Type B pancreatic cell (in vitro differentiated cells): Measurements from ENCODE around the gene FNDC3A. TPM values are rescaled to one million over a fixed set of nuclear protein-coding genes. Genes with fewer than 3 reads are reported as not detected.

Experiments used
- DNase-seq: peaks from one replicate; pipeline ENCODE4 v3.0.0; 2021; ENCODE audit warnings: mixed read lengths; ENCODE audit not compliant: unreplicated experiment; ENCODE audit errors: extremely low spot score
- H3K27ac Mint-ChIP-seq: 2 replicates; pipeline ENCODE4 v1.8.0; 2021; ENCODE audit warnings: mild to moderate bottlenecking, mixed read lengths
- H3K27me3 Mint-ChIP-seq: 2 replicates; pipeline ENCODE4 v1.8.0; 2021; ENCODE audit warnings: mixed read lengths
- H3K36me3 Mint-ChIP-seq: 2 replicates; pipeline ENCODE4 v1.8.0; 2021; ENCODE audit warnings: mixed read lengths
- H3K4me1 Mint-ChIP-seq: one replicate; pipeline ENCODE4 v1.8.0; 2021; ENCODE audit warnings: mixed read lengths; ENCODE audit not compliant: unreplicated experiment
- H3K4me3 Mint-ChIP-seq: 2 replicates; pipeline ENCODE4 v1.8.0; 2021; ENCODE audit warnings: mild to moderate bottlenecking, mixed read lengths
- H3K9me3 Mint-ChIP-seq: 2 replicates; pipeline ENCODE4 v1.8.0; 2021; ENCODE audit warnings: mixed read lengths
- total RNA-seq: library from RNA; stranded (reverse); gene quantifications from 2 replicates; pipeline ENCODE4 v1.2.1, GENCODE V29; 2021; ENCODE audit warnings: low replicate concordance
- TF ChIP-seq, protein P1 (sequence below): fragments of 200-600 bp; sonication (generic); conservative IDR thresholded peaks from 2 replicates; pipeline ENCODE4 v1.5.0; 2021; ENCODE audit warnings: antibody characterized with exemption, mild to moderate bottlenecking

The FNDC3A gene
- total RNA-seq, 1 donor from 2014 or later: 65.7 TPM

DNA sequence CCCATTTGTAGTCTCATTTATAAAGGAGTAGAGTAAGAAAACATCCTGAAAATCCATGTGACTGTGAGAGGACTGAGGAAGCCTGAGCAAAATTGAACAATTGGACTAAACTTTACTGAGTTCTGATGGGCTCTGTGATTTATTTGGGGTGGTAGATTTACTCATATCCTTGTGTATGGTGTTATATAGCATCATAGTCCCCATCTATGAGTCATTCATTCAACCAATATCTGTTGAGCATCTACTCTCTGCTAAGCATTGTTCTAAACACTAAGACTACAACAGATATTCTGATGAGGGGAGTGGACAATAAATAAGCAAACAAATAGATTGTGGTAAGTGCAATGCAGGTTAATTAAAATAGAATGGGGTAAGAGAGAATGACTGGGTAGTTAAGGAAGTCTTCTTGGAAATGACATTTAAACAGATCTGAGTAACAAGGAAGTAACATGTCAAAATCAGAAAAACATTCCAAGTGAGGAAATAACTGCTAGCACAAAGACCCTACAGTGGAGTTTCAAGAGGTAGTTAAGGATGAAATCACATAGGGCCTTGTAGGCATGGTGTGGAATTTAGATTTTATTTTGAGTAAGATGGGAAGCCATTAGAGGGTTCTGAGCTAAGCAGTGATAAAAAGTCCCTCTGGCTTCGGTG lies 208.1 kb downstream of the FNDC3A start:
- TF ChIP-seq, protein P1, sequence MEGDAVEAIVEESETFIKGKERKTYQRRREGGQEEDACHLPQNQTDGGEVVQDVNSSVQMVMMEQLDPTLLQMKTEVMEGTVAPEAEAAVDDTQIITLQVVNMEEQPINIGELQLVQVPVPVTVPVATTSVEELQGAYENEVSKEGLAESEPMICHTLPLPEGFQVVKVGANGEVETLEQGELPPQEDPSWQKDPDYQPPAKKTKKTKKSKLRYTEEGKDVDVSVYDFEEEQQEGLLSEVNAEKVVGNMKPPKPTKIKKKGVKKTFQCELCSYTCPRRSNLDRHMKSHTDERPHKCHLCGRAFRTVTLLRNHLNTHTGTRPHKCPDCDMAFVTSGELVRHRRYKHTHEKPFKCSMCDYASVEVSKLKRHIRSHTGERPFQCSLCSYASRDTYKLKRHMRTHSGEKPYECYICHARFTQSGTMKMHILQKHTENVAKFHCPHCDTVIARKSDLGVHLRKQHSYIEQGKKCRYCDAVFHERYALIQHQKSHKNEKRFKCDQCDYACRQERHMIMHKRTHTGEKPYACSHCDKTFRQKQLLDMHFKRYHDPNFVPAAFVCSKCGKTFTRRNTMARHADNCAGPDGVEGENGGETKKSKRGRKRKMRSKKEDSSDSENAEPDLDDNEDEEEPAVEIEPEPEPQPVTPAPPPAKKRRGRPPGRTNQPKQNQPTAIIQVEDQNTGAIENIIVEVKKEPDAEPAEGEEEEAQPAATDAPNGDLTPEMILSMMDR: no peak
- Mint-ChIP-seq H3K9me3 (no peaks in the 10 kb centered on the region), H3K36me3 (peaks cover 26% of the 10 kb centered on the region), H3K27ac (no peak overlapping the region), H3K4me3 (no peak overlapping the region), H3K27me3 (no peaks in the 10 kb centered on the region), H3K4me1 (no peaks in the 10 kb centered on the region)
- no peak for DNase-seq

DNA sequence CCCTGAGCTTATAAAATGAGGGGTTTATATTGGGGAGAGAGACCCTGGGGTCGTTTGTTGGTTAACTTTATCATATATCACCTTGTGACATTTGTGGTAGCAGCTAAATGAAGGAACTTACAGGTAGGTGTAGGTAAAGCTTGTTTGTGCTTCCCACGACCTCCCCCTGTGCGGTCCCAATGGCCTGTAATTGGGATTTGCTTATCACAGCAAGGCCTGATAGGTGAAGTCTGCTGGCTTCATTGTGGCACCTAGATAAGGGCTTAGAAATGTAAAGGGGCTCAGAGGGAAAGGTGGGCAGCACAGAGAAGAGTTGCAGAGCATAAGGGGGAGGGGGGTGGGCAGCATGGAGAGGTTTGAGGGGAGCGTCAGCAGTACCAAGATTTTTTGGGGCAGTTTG lies 208.9 kb downstream of the FNDC3A start:
- no peaks in the 10 kb centered on the region for H3K27me3 Mint-ChIP-seq
- peaks cover 22% of the 10 kb centered on the region for H3K36me3 Mint-ChIP-seq
- no peak overlapping the region for H3K27ac Mint-ChIP-seq
- H3K4me1 Mint-ChIP-seq: no peaks in the 10 kb centered on the region
- H3K4me3 Mint-ChIP-seq: no peak overlapping the region
- H3K9me3 Mint-ChIP-seq: no peaks in the 10 kb centered on the region
- TF ChIP-seq, protein P1: no peak
- DNase-seq: no peak

DNA sequence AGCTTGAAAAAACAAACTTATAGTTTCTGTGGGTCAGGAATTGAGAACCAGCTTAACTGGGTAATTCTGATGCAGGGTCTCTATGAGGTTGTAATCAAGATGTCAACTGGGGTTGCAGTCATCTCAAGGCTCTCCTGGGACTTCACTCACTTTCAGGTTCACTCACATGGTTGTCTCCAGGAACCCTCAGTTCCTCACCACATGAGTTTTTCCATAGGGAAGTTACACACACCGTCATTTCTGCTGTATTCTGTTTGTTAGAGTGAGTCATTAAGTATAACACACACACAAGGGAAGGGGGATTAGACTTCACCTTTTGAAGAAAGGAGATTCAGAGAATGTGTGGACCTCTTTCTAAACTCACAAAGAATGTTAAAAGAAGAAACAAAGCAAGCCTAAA lies 209.6 kb downstream of the FNDC3A start:
- H3K9me3 Mint-ChIP-seq: no peaks in the 10 kb centered on the region
- no peak overlapping the region for H3K4me3 Mint-ChIP-seq
- peaks cover 18% of the 10 kb centered on the region for H3K36me3 Mint-ChIP-seq
- no peaks in the 10 kb centered on the region for H3K27me3 Mint-ChIP-seq
- TF ChIP-seq, protein P1: no peak
- H3K4me1 Mint-ChIP-seq: no peaks in the 10 kb centered on the region
- no peak overlapping the region for H3K27ac Mint-ChIP-seq
- no peak for DNase-seq

DNA sequence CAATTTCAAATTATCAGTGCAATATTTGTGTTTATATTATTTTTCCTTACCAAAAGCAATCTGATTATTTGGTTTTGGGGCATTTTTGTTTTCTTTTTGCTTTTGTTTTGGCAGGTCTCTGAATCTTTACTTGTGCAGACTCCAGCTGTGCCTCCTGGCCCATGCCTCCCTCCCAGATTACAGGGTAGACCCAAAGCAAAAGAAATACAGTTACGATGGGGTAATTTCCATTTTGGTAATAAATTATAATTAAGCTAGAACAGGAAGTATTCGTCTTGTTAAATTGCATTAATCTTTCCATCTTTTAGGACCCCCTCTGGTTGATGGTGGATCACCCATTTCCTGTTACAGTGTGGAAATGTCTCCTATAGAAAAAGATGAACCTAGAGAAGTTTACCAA lies 215.2 kb downstream of the FNDC3A start:
- TF ChIP-seq, protein P1: no peak
- Mint-ChIP-seq H3K27ac (no peak overlapping the region), H3K36me3 (peaks cover 26% of the 10 kb centered on the region), H3K4me3 (no peak overlapping the region), H3K4me1 (no peaks in the 10 kb centered on the region), H3K27me3 (no peaks in the 10 kb centered on the region), H3K9me3 (no peaks in the 10 kb centered on the region)
- DNase-seq: no peak

DNA sequence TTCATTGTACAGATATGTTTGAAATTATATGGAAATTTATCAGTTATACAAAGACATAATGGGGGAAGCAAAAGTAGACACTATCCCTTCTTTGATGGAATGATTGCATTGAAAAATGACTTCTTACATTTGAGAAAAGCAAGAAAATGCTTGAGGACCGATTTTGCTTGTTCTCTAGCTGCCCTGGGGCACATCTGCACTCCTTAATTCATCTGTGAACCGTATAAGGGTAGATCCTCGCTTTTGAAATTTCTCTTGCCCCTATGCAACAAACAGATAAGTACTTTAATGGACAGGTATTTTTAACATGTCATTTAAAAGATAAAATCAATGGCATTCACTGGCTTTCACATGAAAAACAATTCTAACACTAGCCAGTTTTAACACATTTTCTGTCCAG lies 230.9 kb downstream of the FNDC3A start:
- no peak for DNase-seq
- Mint-ChIP-seq H3K9me3 (no peaks in the 10 kb centered on the region), H3K27ac (no peak overlapping the region), H3K36me3 (peaks cover 40% of the 10 kb centered on the region), H3K4me1 (no peaks in the 10 kb centered on the region), H3K4me3 (no peak overlapping the region), H3K27me3 (no peaks in the 10 kb centered on the region)
- TF ChIP-seq, protein P1: no peak

DNA sequence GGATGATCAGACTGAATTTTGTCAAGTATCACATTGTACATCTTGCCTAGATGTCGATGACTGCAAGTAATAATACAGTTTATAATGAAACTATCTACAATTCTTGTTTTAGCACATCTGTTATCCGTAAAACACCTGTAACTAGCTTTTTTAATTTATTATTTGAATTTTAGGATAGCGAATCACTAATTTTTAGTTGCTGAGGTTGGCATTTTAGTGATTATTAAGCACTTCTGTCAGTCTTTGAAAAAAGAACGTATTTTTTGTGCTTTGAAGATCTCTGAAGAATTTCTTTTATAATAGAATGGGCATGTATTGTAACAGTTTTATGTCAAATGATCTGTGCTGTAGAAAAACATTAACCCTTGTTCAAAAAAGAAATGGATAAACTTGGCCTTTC lies 232.9 kb downstream of the FNDC3A start:
- no peak overlapping the region for H3K27ac Mint-ChIP-seq
- TF ChIP-seq, protein P1: no peak
- no peaks in the 10 kb centered on the region for H3K4me1 Mint-ChIP-seq
- H3K27me3 Mint-ChIP-seq: no peaks in the 10 kb centered on the region
- no peak overlapping the region for H3K4me3 Mint-ChIP-seq
- DNase-seq: no peak
- no peaks in the 10 kb centered on the region for H3K9me3 Mint-ChIP-seq
- H3K36me3 Mint-ChIP-seq: peaks cover 38% of the 10 kb centered on the region
